ENCODE results near the gene KMT2E. TPM values are rescaled to one million over a fixed set of nuclear protein-coding genes. Genes with fewer than 3 reads are reported as not detected.
"Not testable (repeated sequence)": the region's sequence is repeated elsewhere in the genome, so short reads cannot be mapped to it uniquely, and the experiment has no call there.

Gene KMT2E
- total RNA-seq, 2 experiments from 2014 or later = 97.4 to 98.5 TPM

DNA sequence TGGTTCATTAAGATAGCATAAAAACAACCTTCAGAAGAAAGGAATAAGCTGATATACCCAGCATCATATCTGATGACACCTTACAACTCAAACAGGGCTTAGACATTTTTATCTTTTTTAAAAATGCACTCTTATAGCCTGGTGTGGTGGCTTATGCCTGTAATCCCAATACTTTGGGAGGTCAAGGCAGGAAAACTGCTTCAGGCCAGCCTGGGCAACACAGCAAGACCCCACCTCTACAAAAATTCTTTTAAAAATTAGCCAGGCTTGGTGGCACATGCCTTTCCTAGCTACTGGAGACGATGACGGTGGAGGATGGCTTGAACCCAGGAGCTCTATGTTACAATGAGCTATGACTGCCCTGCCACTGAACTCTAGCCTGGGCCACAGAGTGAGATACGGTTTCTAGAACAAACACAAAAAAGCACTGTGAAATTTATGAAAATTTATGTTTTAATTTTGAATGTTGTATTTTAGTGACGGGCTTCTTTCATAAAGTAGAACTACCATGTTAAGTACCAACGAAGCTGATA, 12.3 kb upstream of the KMT2E start:
- CTCF ChIA-PET = interaction anchor here (0.8 to 1.2 kb wide), 5 partner anchors 9 to 38 kb away, joined by 3 to 4 read pairs (median 3); no protein-coding TSS in a partner anchor
- peaks cover 68% of the 10 kb centered on the region for H3K4me1 Mint-ChIP-seq
- no peak overlapping the region for H3K27ac Mint-ChIP-seq
- no peak for DNase-seq
- no peaks in the 10 kb centered on the region for H3K9me3 Mint-ChIP-seq
- POLR2A ChIA-PET = no interaction called here
- no peaks in the 10 kb centered on the region for H3K27me3 Mint-ChIP-seq
- H3K36me3 Mint-ChIP-seq (ENCODE audit: low read depth) = peaks cover 42% of the 10 kb centered on the region
- no peak overlapping the region for H3K4me3 Mint-ChIP-seq

DNA sequence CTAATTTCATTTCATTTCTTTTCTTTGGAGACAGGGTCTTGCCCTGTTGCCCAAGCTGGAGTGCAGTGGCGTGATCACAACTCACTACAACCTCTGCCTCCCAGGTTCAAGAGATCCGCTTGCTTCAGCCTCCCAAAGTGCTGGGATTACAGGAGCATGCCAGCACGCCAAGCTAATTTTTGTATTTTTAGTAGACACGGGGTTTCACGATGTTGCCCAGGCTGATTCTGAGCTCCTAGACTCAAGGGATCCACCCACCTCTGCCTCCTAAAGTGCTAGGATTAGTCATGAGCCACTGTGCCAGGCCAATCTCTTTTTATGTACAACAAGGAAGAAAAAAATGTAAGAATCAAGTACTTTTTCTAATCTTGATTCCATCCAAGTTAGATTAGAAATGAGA, 10.7 kb upstream of the KMT2E start:
- H3K27me3 Mint-ChIP-seq = no peaks in the 10 kb centered on the region
- DNase-seq = no peak
- POLR2A ChIA-PET = interaction anchor here (0.6 to 0.7 kb wide), 2 partner anchors 98 to 101 kb away, joined by 3 read pairs; no protein-coding TSS in a partner anchor
- H3K9me3 Mint-ChIP-seq = no peaks in the 10 kb centered on the region
- H3K27ac Mint-ChIP-seq = peak overlapping the region; percentile 55
- peak overlapping the region; percentile 14 for H3K4me3 Mint-ChIP-seq
- CTCF ChIA-PET = no interaction called here
- peaks cover 48% of the 10 kb centered on the region for H3K36me3 Mint-ChIP-seq (ENCODE audit: low read depth)
- H3K4me1 Mint-ChIP-seq = peaks cover 74% of the 10 kb centered on the region

DNA sequence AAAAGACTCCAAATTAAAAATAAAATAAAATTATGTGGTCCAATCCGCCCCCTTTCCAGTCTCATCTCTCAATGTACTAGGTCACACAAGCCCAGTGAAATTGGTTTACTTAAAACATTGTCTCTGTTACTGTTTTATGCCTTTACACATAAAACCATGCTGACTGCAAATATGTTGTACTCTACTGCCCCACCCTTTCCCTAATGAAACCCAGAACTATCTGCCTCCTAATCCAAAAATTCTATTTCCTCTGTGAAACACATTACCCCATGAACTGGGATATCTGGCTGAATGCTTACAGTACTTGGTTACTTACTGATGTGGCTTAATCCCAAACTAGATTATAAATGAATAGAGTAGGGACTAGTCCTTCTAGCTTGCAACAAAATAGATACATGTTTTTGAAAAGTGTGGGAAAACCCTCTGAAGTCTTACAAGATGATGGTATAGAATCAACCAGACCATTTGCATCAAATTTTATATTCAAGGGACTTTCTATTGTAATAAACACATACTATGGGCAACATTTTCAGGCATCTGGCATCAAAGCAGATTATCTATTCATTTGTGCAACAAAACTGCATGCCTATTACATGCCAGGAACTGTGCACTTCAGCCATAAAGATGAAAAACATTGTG, 10.0 kb upstream of the KMT2E start:
- peak overlapping the region; percentile 47 for H3K27ac Mint-ChIP-seq
- no peak overlapping the region for H3K4me3 Mint-ChIP-seq
- no peaks in the 10 kb centered on the region for H3K27me3 Mint-ChIP-seq
- H3K4me1 Mint-ChIP-seq = peaks cover 77% of the 10 kb centered on the region
- peaks cover 51% of the 10 kb centered on the region for H3K36me3 Mint-ChIP-seq (ENCODE audit: low read depth)
- POLR2A ChIA-PET = interaction anchor here (0.6 kb wide), 1 partner anchor 99 kb away, joined by 3 read pairs; no protein-coding TSS in a partner anchor
- CTCF ChIA-PET = interaction anchor here (2.8 to 10.4 kb wide), 2 partner anchors 12 to 23 kb away, joined by 11 to 120 read pairs; no protein-coding TSS in a partner anchor
- H3K9me3 Mint-ChIP-seq = no peaks in the 10 kb centered on the region
- no peak for DNase-seq

DNA sequence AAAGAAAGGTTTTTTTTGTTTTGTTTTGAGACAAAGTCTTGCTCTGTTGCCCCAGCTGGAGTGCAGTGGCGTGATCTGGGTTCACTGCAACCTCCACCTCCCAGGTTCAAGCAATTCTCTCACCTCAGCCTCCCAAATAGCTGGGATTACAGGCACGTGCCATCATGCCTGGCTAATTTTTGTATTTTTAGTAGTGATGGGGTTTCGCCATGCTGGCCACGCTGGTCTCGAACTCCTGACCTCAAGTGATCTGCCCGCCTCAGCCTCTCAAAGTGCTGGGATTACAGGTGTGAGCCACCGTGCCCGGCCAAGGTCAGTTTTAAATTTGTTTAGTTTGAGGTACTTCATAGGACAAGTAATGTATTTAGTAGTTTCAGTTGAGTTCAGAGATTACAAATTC, 9.0 kb upstream of the KMT2E start:
- H3K4me3 Mint-ChIP-seq, POLR2A ChIA-PET, H3K27ac Mint-ChIP-seq, H3K27me3 Mint-ChIP-seq, DNase-seq, H3K9me3 Mint-ChIP-seq: not testable (repeated sequence)
- H3K4me1 Mint-ChIP-seq = peaks cover 79% of the 10 kb centered on the region
- H3K36me3 Mint-ChIP-seq (ENCODE audit: low read depth) = peaks cover 50% of the 10 kb centered on the region
- CTCF ChIA-PET = interaction anchor here (0.8 to 10.4 kb wide), 3 partner anchors 9 to 24 kb away, joined by 3 to 120 read pairs (median 11); partner anchors contain the start of gene KMT2E

DNA sequence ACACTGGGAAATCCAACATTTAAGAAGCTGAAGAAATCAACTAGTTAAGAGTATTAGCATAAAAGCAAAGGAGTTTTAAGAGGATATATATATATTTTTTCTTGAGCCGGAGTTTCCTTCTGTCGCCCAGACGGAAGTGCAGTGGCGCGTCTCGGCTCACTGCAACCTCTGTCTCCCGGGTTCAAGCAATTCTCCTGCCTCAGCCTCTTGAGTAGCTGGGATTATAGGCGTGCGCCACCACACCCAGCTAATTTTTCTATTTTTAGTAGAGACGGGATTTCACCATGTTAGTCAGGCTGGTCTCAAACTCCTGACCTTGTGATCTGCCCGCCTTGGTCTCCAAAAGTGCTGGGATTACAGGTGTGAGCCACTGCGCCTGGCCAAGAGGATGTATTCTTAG, 8.5 kb upstream of the KMT2E start:
- H3K4me3 Mint-ChIP-seq, POLR2A ChIA-PET, H3K27me3 Mint-ChIP-seq, DNase-seq, H3K27ac Mint-ChIP-seq, H3K9me3 Mint-ChIP-seq: not testable (repeated sequence)
- CTCF ChIA-PET = interaction anchor here (0.8 to 10.4 kb wide), 3 partner anchors 9 to 24 kb away, joined by 3 to 120 read pairs (median 11); partner anchors contain the start of gene KMT2E
- Mint-ChIP-seq H3K4me1 (peaks cover 78% of the 10 kb centered on the region), H3K36me3 (ENCODE audit: low read depth) (peaks cover 51% of the 10 kb centered on the region)

DNA sequence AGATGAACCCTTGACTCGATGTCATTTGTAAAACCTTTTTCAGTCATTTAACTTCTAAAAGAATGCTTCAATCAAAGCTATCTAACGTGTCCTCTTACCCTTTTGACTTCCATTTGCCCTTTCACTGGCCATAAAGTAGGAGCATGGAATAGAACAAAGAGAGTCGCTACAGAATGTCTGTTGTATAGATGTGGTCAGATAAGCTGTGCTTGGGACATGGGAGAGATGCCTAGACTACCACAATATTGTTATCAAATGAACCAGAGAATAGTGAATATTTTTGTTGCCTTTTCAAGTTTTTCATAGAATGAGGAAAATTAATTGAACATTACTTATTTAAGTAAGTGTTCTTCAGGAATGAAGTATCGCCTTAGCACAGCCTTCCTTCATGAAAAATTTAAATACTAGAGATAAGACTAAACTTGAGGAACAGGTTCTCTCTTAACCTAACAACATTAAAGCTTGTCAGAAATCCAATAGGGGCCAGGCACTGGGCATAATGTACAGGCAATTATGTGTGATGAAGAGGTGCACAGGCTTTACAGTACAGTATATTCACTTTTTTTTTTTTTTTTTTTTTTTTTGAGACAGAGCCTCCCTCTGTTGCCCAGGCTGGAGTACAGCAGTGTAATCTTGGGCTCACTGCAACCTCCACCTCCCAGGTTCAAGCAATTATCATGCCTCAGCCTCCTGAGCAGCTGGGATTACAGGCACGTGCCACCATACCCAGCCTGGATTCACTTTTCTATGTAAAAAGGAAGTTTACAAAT, 7.5 kb upstream of the KMT2E start:
- Mint-ChIP-seq H3K27ac (peak overlapping the region; percentile 1), H3K36me3 (ENCODE audit: low read depth) (peaks cover 51% of the 10 kb centered on the region), H3K4me3 (no peak overlapping the region), H3K9me3 (no peaks in the 10 kb centered on the region), H3K27me3 (no peaks in the 10 kb centered on the region), H3K4me1 (peaks cover 71% of the 10 kb centered on the region)
- DNase-seq = no peak
- ChIA-PET POLR2A (interaction anchor here (0.8 to 1.0 kb wide), 2 partner anchors 23 kb away, joined by 3 read pairs; no protein-coding TSS in a partner anchor), CTCF (interaction anchor here (0.7 to 10.4 kb wide), 4 partner anchors 9 to 478 kb away, joined by 3 to 120 read pairs (median 7); no protein-coding TSS in a partner anchor)

DNA sequence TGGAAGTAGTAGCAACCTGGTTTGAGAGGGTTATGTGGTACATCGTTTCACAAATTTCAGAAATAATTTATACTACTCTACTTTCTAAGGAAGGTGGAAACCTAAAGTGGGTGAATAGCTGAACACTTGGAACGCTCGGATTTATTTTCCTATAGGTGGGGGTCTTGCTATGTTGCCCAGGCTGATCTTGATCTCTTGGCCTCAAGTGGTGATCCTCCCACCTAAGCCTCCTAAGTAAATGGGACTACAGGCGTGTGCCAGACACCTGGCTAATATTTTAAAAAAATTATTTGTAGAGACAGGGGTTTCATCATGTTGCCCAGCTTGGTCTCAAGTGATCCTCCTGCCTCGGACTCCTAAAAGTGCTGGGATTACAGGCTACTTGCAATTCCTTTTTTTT, 6.7 kb upstream of the KMT2E start:
- DNase-seq = no peak
- H3K27ac Mint-ChIP-seq = no peak overlapping the region
- ChIA-PET POLR2A (interaction anchor here (0.8 kb wide), 1 partner anchor 23 kb away, joined by 3 read pairs; no protein-coding TSS in a partner anchor), CTCF (interaction anchor here (0.6 to 10.4 kb wide), 4 partner anchors 10 to 61 kb away, joined by 3 to 120 read pairs (median 4); no protein-coding TSS in a partner anchor)
- no peak overlapping the region for H3K4me3 Mint-ChIP-seq
- peaks cover 67% of the 10 kb centered on the region for H3K4me1 Mint-ChIP-seq
- peaks cover 55% of the 10 kb centered on the region for H3K36me3 Mint-ChIP-seq (ENCODE audit: low read depth)
- H3K27me3 Mint-ChIP-seq = no peaks in the 10 kb centered on the region
- H3K9me3 Mint-ChIP-seq = no peaks in the 10 kb centered on the region

DNA sequence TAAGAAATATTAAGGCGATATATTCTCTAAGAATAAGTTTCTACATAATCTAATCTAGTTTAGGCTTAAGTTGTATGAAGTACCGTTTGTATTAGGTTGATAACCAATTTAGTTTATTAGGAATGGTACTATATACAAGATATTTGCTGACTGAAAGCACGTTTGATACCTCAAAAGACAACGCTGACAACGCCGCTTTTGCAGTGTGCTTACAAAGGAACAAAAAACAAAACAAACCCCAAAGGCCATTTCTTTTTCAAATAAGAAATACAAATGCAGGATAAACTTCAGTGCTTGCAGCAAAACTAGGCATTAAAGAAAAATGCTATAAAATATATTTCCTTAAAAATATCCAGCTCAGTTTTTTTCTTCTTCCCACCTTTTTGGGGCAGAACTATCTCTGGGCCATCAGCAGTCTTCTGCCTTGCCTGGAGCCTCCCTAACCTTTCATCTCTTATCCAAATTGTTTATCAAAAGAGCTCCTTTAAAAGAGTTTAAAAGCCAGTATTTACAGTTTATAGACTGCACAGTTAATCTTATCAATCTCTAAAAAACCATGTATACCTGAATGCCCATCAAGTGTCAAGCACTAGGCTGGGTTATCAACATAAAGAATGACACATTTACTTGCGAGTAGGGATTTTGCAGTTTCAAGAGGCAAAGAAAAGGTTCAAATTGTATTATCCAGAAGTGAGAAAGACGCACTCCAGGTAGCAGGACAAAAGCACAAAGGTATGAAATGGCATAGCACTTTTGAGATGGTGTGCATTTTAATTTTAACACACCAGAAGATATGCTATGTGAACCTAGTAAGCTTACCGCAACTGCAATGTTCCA, 4.1 kb upstream of the KMT2E start:
- Mint-ChIP-seq H3K27me3 (no peaks in the 10 kb centered on the region), H3K4me1 (peaks cover 44% of the 10 kb centered on the region), H3K36me3 (ENCODE audit: low read depth) (peaks cover 59% of the 10 kb centered on the region), H3K4me3 (peak overlapping the region; percentile 99), H3K9me3 (no peaks in the 10 kb centered on the region), H3K27ac (peak overlapping the region; percentile 100)
- no peak for DNase-seq
- ChIA-PET CTCF (interaction anchor here (0.6 to 10.4 kb wide), 6 partner anchors 9 to 337 kb away, joined by 3 to 120 read pairs (median 4); no protein-coding TSS in a partner anchor), POLR2A (interaction anchor here (0.6 to 0.7 kb wide), 3 partner anchors 9 to 533 kb away, joined by 3 to 4 read pairs (median 4); no protein-coding TSS in a partner anchor)

DNA sequence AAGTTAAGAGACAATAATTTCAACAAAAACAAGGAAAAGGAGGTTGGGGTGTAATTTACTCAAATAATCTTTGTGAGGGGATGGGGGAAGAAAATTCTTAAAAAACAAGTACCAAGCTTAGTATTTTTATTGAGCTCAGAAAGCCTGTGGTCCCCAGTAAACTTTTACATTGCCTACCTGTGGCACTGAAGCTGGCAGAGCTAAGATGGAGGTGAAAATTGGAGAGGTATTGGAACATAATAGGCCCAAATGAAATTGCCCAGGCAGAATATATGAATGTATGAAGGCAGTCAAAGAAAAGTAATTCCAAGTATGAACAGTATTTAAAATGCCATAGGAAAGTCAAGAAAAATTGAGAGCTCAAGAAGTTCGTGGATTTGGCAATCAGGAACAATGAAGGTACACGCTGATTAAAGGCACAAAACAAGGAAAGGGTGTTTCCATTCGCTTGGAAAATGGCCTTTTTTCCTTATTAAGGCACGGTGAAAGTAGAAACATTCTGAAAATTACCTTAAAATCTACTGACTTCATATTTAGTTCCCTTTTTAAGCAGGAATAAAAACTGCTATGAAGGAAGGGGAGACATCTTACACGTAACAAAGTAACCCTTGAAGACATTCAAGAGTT, 3.4 kb upstream of the KMT2E start:
- ChIA-PET CTCF (interaction anchor here (0.6 to 10.4 kb wide), 6 partner anchors 9 to 336 kb away, joined by 3 to 120 read pairs (median 4); no protein-coding TSS in a partner anchor), POLR2A (interaction anchor here (0.6 kb wide), 2 partner anchors 445 to 533 kb away, joined by 3 to 4 read pairs; no protein-coding TSS in a partner anchor)
- Mint-ChIP-seq H3K9me3 (no peaks in the 10 kb centered on the region), H3K36me3 (ENCODE audit: low read depth) (peaks cover 62% of the 10 kb centered on the region), H3K27me3 (no peaks in the 10 kb centered on the region), H3K4me3 (peak overlapping the region; percentile 99), H3K4me1 (peaks cover 40% of the 10 kb centered on the region), H3K27ac (peak overlapping the region; percentile 100)
- DNase-seq = no peak

DNA sequence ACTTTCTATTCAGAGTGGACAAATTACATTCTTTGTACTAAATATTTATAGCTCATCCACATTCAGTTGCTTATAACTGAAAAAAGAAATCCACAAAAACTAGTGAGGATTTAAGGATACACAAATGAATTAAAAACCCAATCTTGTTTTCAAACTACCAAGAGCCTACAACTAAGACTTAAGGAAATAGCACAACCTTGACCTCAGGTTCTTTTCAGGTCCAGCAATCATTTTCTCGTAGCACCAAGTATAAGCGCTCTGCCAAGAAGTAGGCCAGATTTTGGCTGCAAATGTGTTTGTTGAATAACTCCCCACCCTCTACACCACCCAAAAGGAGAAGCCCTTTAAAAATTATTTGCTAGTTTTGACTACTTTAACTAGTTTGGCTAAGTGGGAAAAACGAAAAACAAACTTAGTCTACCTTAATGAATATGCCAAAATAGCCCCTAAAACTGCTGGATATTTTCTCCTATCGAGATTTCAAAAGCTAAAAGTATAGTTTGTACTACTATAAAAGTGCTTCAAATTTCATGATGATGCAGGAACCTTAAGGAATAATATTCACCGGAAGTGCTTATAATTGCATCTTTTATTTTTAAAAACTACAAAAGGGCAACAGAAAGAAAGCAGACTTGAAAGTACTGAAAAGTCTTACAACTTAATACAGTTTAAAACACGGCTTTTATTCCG, 2.7 kb upstream of the KMT2E start:
- Mint-ChIP-seq H3K27ac (peak overlapping the region; percentile 100), H3K9me3 (no peaks in the 10 kb centered on the region), H3K27me3 (no peaks in the 10 kb centered on the region), H3K4me1 (peaks cover 38% of the 10 kb centered on the region), H3K36me3 (ENCODE audit: low read depth) (peaks cover 65% of the 10 kb centered on the region), H3K4me3 (peak overlapping the region; percentile 99)
- ChIA-PET POLR2A (no interaction called here), CTCF (interaction anchor here (0.9 to 10.4 kb wide), 6 partner anchors 8 to 70 kb away, joined by 3 to 120 read pairs (median 4); no protein-coding TSS in a partner anchor)
- DNase-seq = no peak
